Measurements from ENCODE around the gene THAP10.

THAP10 gene

GRCh38 chr15:70910958-70911357 lies 18.7 kb upstream of the THAP10 start:
- no peaks in the 10 kb centered on the region for H4K20me1 ChIP-seq (ENCODE audit: insufficient read depth)
- no peaks in the 10 kb centered on the region for H3K36me3 ChIP-seq (ENCODE audit: insufficient read depth)
- H3K79me2 ChIP-seq (ENCODE audit: insufficient read depth, low read depth) = no peaks in the 10 kb centered on the region
- no peak overlapping the region for H3K4me2 ChIP-seq
- TF ChIP-seq, protein P1, sequence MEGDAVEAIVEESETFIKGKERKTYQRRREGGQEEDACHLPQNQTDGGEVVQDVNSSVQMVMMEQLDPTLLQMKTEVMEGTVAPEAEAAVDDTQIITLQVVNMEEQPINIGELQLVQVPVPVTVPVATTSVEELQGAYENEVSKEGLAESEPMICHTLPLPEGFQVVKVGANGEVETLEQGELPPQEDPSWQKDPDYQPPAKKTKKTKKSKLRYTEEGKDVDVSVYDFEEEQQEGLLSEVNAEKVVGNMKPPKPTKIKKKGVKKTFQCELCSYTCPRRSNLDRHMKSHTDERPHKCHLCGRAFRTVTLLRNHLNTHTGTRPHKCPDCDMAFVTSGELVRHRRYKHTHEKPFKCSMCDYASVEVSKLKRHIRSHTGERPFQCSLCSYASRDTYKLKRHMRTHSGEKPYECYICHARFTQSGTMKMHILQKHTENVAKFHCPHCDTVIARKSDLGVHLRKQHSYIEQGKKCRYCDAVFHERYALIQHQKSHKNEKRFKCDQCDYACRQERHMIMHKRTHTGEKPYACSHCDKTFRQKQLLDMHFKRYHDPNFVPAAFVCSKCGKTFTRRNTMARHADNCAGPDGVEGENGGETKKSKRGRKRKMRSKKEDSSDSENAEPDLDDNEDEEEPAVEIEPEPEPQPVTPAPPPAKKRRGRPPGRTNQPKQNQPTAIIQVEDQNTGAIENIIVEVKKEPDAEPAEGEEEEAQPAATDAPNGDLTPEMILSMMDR (conservative IDR thresholded peaks at IDR 0.05; ENCODE audit: low read depth, low read length) = no peak
- H3K4me1 ChIP-seq (ENCODE audit: low read depth, poor library complexity, severe bottlenecking) = no peaks in the 10 kb centered on the region
- H2AFZ ChIP-seq (ENCODE audit: low read depth) = no peak overlapping the region
- no peak overlapping the region for H3K27ac ChIP-seq
- H3K9ac ChIP-seq = no peak overlapping the region
- no peak overlapping the region for H3K4me3 ChIP-seq (IDR thresholded peaks at IDR 0.05; ENCODE audit: insufficient read depth, low read depth, low read length)
- H3K27me3 ChIP-seq (ENCODE audit: insufficient read depth, low read depth) = no peaks in the 10 kb centered on the region

GRCh38 chr15:70907784-70908471 lies 15.7 kb upstream of the THAP10 start:
- no peak overlapping the region for H2AFZ ChIP-seq (ENCODE audit: low read depth)
- H3K36me3 ChIP-seq (ENCODE audit: insufficient read depth) = no peaks in the 10 kb centered on the region
- TF ChIP-seq, protein P1 (conservative IDR thresholded peaks at IDR 0.05; ENCODE audit: low read depth, low read length) = peak; percentile 64
- H3K4me1 ChIP-seq (ENCODE audit: low read depth, poor library complexity, severe bottlenecking) = no peaks in the 10 kb centered on the region
- no peak overlapping the region for H3K27ac ChIP-seq
- no peak overlapping the region for H3K4me2 ChIP-seq
- H3K9ac ChIP-seq = no peak overlapping the region
- no peaks in the 10 kb centered on the region for H3K27me3 ChIP-seq (ENCODE audit: insufficient read depth, low read depth)
- H3K4me3 ChIP-seq (IDR thresholded peaks at IDR 0.05; ENCODE audit: insufficient read depth, low read depth, low read length) = no peak overlapping the region
- H3K79me2 ChIP-seq (ENCODE audit: insufficient read depth, low read depth) = no peaks in the 10 kb centered on the region
- no peaks in the 10 kb centered on the region for H4K20me1 ChIP-seq (ENCODE audit: insufficient read depth)

GRCh38 chr15:70906842-70907241 lies 14.6 kb upstream of the THAP10 start:
- no peak overlapping the region for H3K27ac ChIP-seq
- no peaks in the 10 kb centered on the region for H4K20me1 ChIP-seq (ENCODE audit: insufficient read depth)
- no peaks in the 10 kb centered on the region for H3K79me2 ChIP-seq (ENCODE audit: insufficient read depth, low read depth)
- TF ChIP-seq, protein P1 (conservative IDR thresholded peaks at IDR 0.05; ENCODE audit: low read depth, low read length) = no peak
- H3K36me3 ChIP-seq (ENCODE audit: insufficient read depth) = no peaks in the 10 kb centered on the region
- no peaks in the 10 kb centered on the region for H3K4me1 ChIP-seq (ENCODE audit: low read depth, poor library complexity, severe bottlenecking)
- H3K4me3 ChIP-seq (IDR thresholded peaks at IDR 0.05; ENCODE audit: insufficient read depth, low read depth, low read length) = no peak overlapping the region
- no peak overlapping the region for H3K4me2 ChIP-seq
- H2AFZ ChIP-seq (ENCODE audit: low read depth) = no peak overlapping the region
- H3K27me3 ChIP-seq (ENCODE audit: insufficient read depth, low read depth) = no peaks in the 10 kb centered on the region
- H3K9ac ChIP-seq = no peak overlapping the region

DNA sequence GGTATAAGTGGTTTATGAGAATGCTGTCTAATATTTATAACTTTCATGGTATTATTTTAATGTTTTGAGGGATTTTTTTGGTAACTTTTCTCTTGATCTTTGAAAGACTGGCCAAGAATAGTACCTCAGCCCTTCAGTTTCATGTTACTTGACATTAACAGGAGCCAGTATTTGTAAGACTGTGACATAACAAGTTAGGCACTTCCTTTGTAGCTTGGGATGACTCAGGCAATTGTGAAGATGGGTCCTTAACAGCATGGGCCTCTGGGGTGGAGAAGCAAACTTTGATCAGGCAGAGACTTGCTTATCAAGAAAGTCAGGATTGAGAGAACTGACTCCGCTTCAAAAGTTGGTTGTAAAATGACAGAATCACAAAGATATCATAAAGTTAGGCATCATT lies 9.9 kb upstream of the THAP10 start:
- Histone ChIP-seq H3K4me3 (IDR thresholded peaks at IDR 0.05; ENCODE audit: insufficient read depth, low read depth, low read length) (no peak overlapping the region), H3K27ac (no peak overlapping the region), H3K4me2 (no peak overlapping the region)

More for the DNA sequence above, 9.9 kb upstream of the THAP10 start:
- Histone ChIP-seq H3K36me3 (ENCODE audit: insufficient read depth) (no peaks in the 10 kb centered on the region), H3K4me1 (ENCODE audit: low read depth, poor library complexity, severe bottlenecking) (no peaks in the 10 kb centered on the region), H3K27me3 (ENCODE audit: insufficient read depth, low read depth) (no peaks in the 10 kb centered on the region), H3K9ac (no peak overlapping the region), H2AFZ (ENCODE audit: low read depth) (no peak overlapping the region), H4K20me1 (ENCODE audit: insufficient read depth) (no peaks in the 10 kb centered on the region), H3K79me2 (ENCODE audit: insufficient read depth, low read depth) (no peaks in the 10 kb centered on the region)
- TF ChIP-seq, protein P1 (conservative IDR thresholded peaks at IDR 0.05; ENCODE audit: low read depth, low read length) = no peak
